Measurements from ENCODE around the gene MAPK13.
"Not testable (repeated sequence)": the region's sequence is repeated elsewhere in the genome, so short reads cannot be mapped to it uniquely, and the experiment has no call there.

The MAPK13 gene

GRCh38 chr6:36129941-36130666 is at the start of gene MAPK13:
MAPK13 (plus strand) TSS chr6:36130513; CDS start chr6:36130583, 70 bp downstream.
- DNase-seq (ENCODE audit: low spot score): no peak

GRCh38 chr6:36082318-36082717 is 48.0 kb upstream of the MAPK13 start:
- no peak for DNase-seq (ENCODE audit: low spot score)

DNA sequence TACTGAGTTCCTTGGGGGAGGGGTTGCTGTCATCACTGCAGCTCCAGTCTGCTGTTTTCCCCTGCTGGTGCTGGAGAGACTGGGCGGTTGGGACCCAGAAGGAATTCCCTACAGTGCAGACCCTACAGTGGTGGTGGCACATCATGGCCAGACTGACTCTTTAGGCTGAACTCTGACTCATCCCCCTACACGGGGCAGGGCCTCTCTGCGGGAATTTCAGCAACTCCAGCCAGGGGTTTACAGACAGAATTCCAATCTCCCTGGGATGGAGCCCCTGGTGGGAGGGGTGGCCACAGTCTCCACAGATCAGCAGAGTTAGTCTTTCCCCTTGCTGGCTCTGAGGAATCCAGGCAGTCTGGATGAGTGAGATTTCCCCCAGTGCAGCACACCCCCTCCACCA is 46.9 kb upstream of the MAPK13 start:
- no peak for DNase-seq (ENCODE audit: low spot score)

GRCh38 chr6:36088204-36088603 is 42.1 kb upstream of the MAPK13 start:
- not testable (repeated sequence) for DNase-seq (ENCODE audit: low spot score)

GRCh38 chr6:36089048-36089447 is 41.3 kb upstream of the MAPK13 start:
- no peak for DNase-seq (ENCODE audit: low spot score)

DNA sequence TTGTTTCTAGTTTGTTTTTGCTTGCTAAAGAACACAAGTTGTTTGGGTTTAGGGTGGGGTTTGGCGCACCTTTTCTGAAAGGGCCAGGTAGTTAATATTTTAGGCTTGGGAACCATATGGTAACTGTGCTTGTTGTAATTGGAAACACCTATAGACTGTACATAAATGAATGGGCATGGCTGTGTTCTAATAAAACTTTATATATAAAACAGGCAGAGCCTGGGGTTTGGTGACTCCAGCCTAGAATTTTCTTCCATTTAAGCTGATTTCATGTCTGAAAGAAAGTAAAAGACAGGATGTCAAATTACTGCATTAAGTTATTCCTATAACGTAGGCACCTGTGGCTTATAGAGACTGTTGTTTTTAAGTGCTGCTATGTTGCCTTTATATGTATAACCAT is 36.1 kb upstream of the MAPK13 start:
- no peak for DNase-seq (ENCODE audit: low spot score)

DNA sequence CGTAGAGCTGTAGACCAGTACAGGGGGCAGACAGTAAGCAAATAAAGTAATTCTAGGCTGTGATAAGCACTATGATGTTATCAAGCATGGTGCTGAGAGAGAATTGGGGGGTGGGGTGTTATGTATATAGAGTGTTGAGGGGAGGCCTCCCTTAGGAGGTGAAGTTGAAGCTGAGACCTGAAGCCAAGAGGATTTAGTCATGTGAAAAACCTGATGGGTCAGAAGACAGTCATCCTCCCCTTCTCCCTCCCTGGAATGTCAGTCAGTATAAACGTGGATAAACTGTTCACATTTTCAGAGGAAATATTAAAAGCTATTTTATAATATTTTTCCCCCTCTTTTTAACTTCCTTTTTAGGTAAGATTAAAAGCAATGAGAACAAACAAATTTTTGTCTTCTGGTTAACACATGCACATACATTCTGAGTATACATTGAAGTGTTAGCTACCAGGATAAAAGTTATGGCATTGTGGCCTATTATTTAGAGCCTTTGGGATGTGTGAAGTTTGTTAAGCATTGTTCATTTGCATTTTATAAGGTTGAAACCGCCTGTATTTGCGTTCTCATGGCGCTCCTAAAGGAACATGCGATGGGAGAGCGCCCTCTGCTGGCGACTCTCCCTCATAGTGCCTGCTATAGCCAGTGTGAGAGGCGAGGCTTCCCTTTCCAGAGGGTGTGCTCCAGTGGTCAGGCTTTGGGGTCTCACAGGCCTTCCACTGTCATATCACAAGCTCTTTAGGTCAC is 35.4 kb upstream of the MAPK13 start:
- DNase-seq (ENCODE audit: low spot score): peak; percentile 72

- DNase-seq (ENCODE audit: low spot score): no peak
Measured at GRCh38 chr6:36095497-36096391, 34.6 kb upstream of the MAPK13 start.

- DNase-seq (ENCODE audit: low spot score): no peak
Measured at GRCh38 chr6:36098253-36098919, 31.9 kb upstream of the MAPK13 start.

GRCh38 chr6:36098920-36099647 is 31.2 kb upstream of the MAPK13 start:
- DNase-seq (ENCODE audit: low spot score): no peak

- DNase-seq (ENCODE audit: low spot score): no peak
Measured at GRCh38 chr6:36099869-36100483, 30.3 kb upstream of the MAPK13 start.

DNA sequence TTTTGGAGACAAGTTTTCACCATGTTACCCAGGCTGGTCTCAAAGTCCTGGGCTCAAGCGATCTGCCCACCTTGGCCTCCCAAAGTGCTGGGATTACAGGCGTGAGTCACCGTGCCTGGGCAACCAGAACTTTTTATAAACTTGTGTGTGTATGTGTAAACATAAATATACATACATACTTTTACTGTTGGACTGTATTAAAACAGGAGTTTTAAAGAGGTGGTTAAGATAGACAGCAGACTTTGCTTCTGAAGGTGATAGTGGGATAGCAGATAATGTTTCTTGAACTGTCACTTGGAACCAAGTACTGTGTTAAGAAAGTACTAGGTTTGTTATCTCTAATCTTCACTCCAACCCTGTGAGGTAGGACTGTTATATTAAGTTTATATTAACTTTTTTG is 28.6 kb upstream of the MAPK13 start:
- no peak for DNase-seq (ENCODE audit: low spot score)

GRCh38 chr6:36102853-36103252 is 27.5 kb upstream of the MAPK13 start:
- DNase-seq (ENCODE audit: low spot score): no peak

DNA sequence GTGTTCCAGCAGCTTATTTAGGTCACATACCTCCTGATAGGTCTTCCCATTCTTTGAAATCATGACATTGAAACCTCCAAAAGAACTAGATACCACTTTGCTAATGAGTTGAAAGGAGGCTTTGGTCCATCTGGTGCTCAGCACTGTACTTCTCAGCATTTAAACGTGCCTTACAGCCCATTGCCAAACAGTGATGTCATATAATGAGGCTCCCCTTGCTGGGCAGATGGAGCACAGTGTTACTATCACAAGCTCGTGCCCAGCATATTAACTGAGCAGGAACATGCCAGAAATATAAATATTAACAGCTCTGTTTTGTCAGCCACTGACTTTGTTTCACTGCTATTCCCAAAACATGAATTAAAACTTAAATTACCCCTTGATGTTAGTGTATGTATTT is 25.5 kb upstream of the MAPK13 start:
- no peak for DNase-seq (ENCODE audit: low spot score)

GRCh38 chr6:36109092-36109491 is 21.2 kb upstream of the MAPK13 start:
- DNase-seq (ENCODE audit: low spot score): no peak

DNA sequence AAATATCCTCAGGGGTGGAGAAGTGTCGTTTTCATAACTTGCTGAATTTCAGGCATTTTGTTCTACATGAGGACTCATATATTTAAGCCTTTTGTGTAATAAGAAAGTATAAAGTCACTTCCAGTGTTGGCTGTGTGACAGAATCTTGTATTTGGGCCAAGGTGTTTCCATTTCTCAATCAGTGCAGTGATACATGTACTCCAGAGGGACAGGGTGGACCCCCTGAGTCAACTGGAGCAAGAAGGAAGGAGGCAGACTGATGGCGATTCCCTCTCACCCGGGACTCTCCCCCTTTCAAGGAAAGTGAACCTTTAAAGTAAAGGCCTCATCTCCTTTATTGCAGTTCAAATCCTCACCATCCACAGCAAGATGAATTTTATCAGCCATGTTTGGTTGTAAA is 20.3 kb upstream of the MAPK13 start:
- no peak for DNase-seq (ENCODE audit: low spot score)

- DNase-seq (ENCODE audit: low spot score): no peak
Measured at GRCh38 chr6:36110863-36111262, 19.4 kb upstream of the MAPK13 start.

DNA sequence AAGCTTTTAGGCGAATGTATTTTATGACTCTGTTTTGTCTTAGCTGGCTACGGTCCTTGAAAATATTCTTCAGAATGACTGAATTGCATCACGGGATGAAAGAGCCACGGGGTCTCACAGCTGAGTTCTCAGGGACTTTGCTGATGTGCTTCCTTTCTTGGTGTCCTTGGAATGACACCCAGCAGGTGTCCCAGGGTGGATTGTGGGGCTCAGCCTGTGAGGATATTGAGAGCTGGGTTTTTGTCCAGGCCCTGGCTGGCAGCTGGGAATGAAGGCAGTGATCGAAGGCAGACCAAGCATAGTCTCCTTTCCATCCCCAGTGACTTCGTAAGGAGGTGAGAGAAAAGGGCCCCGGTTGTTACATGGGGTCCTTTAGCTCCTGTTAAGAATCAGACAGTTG is 18.8 kb upstream of the MAPK13 start:
- DNase-seq (ENCODE audit: low spot score): no peak

DNA sequence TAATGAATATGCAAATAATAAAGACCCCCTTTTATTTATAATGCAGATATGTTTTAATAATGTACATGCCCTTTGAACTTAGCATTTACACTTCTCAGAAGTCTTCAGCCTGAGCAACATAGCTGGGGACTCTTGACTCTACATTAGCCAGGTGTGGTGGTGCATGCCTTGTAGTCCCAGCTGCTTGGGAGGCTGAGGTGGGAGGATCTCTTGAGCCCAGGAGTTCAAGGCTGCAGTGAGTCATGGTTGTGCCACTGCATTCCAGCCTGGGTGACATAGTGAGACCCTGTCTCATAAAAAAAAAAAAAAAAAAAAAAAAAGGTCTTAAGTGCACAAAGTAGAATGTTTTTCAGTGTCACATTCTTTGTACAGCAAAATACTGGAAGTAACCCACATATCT is 17.3 kb upstream of the MAPK13 start:
- DNase-seq (ENCODE audit: low spot score): no peak

DNA sequence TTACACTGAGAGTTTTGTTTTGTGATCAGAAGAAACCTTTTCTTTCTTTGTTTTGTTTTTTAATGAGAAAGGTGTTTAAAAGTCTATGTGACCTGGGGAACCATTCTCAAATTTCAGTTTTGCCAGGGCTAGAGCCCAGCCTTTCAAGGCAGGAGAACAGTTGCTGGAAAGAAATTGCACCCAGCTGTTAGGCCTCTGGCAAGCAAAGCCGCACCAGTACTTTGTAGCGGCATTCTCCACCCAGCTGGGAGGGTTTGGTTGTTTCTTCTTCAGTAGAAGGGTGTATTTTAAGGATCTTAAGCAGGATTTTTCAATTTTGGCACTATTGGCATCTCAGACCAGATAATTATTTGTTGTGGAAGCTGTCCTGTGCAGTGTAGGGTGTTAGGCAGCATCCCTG is 16.6 kb upstream of the MAPK13 start:
- DNase-seq (ENCODE audit: low spot score): no peak
